ENCODE measurements around the gene VTI1A.

The VTI1A gene

DNA sequence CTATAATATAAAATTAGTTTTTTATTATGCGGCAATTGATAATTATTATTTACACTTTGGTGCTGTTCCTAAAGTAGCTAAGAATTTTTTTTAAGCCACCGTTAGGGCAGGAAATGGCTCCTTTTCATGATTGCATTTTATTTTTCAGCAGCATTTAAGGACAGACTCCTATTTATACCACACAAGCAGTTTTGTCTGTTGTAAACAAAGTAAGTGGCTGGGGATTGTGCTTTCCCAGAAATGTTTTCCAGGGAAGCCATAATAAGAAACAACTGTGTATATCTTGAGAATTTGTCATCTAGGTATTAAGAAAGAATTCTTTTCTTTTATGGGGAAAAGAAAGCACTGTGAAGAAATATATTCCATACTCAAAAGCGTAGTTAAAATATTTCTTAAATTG is 232.0 kb downstream of the VTI1A start:
- DNase-seq (ENCODE audit: low read depth in 2 of 2) = no peak

DNA sequence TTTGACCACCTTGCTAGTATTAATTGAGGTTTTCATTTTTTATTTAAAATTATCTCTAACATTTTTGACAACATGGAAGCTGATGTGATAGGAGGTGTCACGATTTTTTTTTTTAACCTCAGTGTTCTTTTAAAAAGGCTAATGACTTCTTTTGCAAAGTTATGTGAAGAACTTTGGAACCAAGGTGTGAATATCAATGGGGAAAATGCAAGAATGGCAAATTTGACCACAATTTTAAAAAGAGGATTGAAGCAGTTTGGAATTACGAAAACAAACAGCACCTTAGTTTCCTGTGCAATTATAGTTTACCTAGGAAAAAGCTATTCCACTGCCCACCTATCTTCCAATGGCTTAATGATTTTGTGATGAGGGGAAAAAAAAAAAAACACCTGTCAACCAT is 232.4 kb downstream of the VTI1A start:
- no peak for DNase-seq (ENCODE audit: low read depth in 2 of 2)

- no peak for DNase-seq (ENCODE audit: low read depth in 2 of 2)
Measured at GRCh38 chr10:112680586-112680985, 233.6 kb downstream of the VTI1A start.

- DNase-seq (ENCODE audit: low read depth in 2 of 2) = no peak
Measured at GRCh38 chr10:112687647-112688046, 240.6 kb downstream of the VTI1A start.

DNA sequence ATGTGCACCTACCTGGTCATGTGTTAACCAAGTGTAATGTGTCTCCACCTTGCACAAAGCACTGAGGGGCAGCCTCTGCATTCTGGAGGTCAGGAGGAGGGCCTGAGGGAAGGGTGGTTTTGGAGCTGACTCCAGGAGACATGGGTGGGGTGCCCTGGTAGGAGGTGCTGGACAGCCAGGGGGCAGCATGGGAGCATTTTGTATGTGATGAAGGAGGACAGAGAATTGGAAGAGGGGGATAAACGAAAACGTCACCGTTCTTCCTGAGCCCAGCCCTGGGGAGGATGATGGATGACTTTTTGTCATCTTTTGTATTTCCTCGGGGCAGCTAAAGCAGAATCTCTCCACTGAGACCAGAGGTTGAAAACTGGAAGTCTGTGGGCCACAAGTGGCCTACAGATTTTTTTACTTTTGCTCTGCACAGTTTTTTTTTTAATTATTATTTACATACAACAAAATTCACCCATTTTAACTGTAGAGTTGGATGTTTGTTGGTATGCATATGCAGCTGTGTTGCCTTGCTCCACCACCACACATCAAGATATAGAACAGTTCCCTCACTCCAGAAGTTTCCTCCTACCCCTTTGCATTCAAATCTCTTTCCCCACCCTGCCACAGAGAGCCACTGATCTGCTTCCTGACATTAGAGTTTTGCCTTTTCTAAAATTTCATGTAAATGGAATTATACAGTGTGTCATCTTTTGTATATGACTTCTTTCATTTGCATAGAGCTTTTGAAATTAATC is 242.5 kb downstream of the VTI1A start:
- no peak for DNase-seq (ENCODE audit: low read depth in 2 of 2)

DNA sequence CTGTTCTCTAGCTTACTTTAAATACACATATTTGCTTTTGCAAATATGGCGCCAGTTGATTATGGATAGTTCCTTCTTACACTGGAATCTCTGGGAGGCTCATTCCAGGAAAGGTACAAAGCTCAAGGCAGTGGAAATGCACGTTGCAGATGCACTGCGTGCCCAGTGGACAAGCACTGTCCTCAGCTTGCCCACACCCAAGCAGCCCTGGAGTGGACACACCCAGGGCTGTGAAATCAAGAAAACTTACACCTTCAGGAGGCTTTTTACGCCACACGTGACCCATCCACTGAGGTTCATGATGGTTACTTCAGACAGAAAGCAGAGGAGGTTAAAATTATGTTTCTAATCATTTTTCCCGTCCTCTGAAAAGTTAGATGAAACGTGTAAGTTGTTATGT is 248.5 kb downstream of the VTI1A start:
- DNase-seq (ENCODE audit: low read depth in 2 of 2) = no peak

DNA sequence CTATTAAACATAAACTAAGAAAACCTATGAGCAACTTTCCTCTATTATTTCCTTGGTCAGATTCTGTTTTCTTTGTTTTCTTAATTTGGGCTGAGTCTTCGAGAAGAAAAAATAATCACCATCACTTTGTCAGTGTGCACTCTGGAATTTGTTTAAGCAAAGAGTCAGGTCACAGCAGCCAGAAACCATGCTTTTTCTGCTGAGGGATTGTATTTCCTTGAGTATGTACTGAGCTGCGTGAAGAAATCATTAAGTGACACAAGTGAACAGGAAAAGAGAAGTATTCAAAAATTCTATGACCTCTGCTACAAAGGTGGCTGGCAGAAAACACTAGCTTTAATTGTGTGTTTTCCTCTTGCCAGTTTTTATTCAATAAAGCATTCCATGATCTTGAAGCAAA is 249.6 kb downstream of the VTI1A start:
- no peak for DNase-seq (ENCODE audit: low read depth in 2 of 2)

GRCh38 chr10:112698133-112698817 is 251.3 kb downstream of the VTI1A start:
- no peak for DNase-seq (ENCODE audit: low read depth in 2 of 2)

DNA sequence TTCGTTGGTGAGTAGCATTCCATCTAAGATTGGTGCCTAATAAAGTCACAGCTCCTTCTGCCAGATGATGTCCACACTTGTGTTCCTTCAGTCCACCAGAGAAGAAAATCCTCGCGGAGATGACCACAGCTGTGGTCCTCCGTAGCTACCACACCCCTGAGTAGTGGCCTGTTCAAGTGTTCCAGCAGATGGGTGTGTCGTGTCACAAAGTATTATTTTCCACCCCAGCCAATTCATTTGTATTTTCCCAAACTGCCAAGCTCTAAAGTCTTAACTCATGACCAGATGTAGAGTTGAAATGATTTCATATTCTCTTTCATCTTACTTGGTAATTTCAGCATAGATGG is 251.8 kb downstream of the VTI1A start:
- DNase-seq (ENCODE audit: low read depth in 2 of 2) = no peak

DNA sequence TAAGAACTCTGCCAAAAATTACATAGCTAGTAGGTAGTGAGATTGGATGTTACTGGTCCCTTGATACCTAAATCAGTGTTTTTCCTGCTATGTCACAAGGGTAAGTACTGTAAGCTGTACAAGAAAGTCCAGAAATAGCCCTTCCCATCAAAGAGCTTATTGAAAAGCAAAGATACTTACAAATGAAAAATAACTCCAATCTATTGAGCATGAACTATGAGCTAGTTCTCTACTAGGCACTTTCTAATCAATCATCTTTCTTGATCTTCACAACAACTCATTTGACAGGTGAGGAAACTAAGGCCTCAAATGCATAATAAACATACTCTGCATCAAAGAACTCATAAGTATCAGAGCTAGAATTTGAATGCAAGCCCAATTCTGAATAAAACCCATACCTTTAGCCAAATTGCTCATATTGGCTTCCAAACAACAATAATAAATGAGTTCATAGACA is 253.2 kb downstream of the VTI1A start:
- DNase-seq (ENCODE audit: low read depth in 2 of 2) = no peak

DNA sequence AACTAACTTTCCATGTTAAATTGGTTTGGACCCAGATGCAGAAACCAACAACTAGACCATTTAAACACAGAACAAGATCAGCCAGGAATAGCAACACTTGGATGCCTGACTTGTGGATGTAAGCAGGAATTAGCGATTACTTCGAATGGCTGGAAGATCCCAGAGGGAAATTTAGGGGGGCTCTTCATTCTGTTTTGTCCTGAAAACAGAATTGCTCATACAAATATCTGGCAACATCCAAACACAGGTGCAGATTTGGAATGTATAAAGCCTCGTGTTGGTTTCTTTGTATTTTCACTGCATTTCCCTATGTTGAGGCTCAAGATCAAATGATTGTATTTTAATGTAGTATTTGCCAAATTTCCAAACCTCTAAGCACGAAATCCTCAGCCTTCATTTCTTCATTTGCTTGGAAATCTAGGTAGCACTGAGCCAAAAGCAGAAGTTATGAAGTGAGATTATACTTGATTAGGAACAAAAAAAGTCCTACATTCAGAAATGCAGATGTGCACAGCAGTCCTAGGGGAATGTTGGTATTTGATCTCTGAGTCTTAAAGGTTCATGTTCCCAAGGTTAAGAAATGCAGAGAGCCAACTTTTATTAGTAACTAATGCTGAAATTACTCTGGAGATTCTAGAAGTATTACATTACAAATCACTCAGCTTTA is 254.3 kb downstream of the VTI1A start:
- no peak for DNase-seq (ENCODE audit: low read depth in 2 of 2)

DNA sequence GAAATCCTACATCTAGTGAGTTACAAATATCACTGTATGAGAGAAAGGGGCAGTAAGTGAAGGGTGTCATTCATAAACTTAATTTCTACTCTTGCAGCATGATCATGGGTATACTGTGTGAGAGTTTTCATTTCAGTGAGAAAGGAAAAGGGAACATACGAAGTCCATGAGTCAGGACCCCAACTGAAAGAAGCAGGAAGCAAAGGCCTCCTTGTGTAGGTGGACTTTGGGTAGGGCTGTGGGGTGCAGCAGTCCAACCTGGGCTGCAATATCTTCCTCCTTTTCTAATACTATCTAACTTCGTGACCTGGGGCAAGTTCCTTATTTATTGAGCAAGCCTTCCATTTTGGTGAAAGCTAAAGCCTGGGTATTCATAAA is 254.9 kb downstream of the VTI1A start:
- no peak for DNase-seq (ENCODE audit: low read depth in 2 of 2)

DNA sequence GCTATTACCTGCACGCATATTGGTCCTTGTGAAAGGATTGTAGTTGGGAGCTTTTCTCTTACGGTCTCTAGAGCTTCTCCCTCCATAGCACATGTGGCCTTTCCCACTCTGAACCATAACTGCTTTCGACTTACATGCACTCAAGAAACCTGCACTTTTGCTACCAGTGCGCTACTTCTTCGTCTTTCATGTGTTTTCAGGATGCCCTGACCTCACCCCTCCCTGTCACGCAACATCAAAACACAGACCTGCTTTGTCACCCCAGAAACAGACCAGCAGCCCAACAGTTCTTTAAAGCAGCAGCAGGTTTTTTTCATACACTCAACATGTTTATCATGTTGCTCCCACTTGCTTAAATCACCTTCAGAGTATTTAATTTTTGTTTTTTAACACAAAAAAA is 259.6 kb downstream of the VTI1A start:
- DNase-seq (ENCODE audit: low read depth in 2 of 2) = no peak

GRCh38 chr10:112708461-112708860 is 261.4 kb downstream of the VTI1A start:
- no peak for DNase-seq (ENCODE audit: low read depth in 2 of 2)

- no peak for DNase-seq (ENCODE audit: low read depth in 2 of 2)
Measured at GRCh38 chr10:112710528-112710927, 263.5 kb downstream of the VTI1A start.

- DNase-seq (ENCODE audit: low read depth in 2 of 2) = no peak
Measured at GRCh38 chr10:112711366-112711765, 264.4 kb downstream of the VTI1A start.

GRCh38 chr10:112712536-112712935 is 265.5 kb downstream of the VTI1A start:
- DNase-seq (ENCODE audit: low read depth in 2 of 2) = no peak

GRCh38 chr10:112713411-112713810 is 266.4 kb downstream of the VTI1A start:
- no peak for DNase-seq (ENCODE audit: low read depth in 2 of 2)

GRCh38 chr10:112715581-112715980 is 268.6 kb downstream of the VTI1A start:
- DNase-seq (ENCODE audit: low read depth in 2 of 2) = no peak

- no peak for DNase-seq (ENCODE audit: low read depth in 2 of 2)
Measured at GRCh38 chr10:112716076-112716475, 269.1 kb downstream of the VTI1A start.

DNA sequence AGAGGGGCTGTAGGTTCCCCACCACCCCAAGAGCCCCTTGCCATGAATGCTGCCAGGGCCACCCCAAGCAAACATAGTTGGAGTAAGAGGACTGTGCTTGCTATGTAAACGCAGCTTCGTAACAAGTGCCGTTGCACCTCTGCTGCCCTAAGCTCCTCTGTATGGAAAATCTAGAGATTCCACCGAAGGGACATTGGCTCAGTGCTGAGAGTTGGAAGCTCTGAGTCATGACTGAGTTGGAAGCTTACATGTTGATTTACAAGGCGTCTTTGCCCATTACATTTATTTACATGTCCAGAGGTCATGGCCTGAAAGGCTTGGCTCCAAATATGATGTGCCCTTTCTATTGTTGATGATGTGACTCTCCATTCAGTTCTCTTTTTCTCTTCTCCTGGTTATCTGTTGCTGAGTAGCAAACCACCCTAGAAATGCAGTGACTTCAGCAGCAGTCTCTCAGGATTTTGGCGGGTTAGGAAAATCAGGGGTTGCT is 270.0 kb downstream of the VTI1A start:
- DNase-seq (ENCODE audit: low read depth in 2 of 2) = no peak

DNA sequence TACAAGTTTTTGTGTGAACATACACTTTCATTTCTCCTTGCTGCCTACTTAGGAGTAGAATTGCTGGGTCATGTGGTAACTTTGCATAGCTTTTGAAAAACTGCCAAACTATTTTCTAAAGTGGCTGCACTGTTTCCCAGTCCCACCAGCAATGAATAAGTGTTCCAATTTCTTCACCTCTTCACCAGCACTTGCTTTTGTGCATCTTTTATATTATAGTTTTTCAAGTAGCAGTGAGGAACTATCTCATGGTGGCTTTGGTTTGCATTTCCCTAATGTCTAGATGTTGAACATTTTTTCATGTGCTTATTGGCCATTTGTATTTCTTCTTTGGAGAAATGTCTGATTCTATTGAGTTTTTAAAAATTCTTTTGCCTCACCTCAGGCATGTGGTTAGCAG is 273.2 kb downstream of the VTI1A start:
- DNase-seq (ENCODE audit: low read depth in 2 of 2) = no peak

Measured in stimulated activated CD4-positive, alpha-beta T cell treated with anti-CD3 and anti-CD28 coated beads, Interleukin-1b, Interleukin-23, amount 100 ng/mL, for 4 hours (primary cell).